IPS-18a (cell line): ENCODE results near the gene PDZRN3.

Experiments used
- H3K27ac ChIP-seq: one replicate; pipeline ENCODE4 v1.5.1; 2013; ENCODE audit warnings: low read length
- H3K27me3 ChIP-seq: one replicate; pipeline ENCODE4 v1.6.1; 2013; ENCODE audit warnings: mild to moderate bottlenecking, low read length; ENCODE audit not compliant: control insufficient read depth, insufficient read depth
- H3K36me3 ChIP-seq: one replicate; pipeline ENCODE4 v1.6.1; 2013; ENCODE audit warnings: low read depth, low read length; ENCODE audit not compliant: control insufficient read depth
- H3K4me1 ChIP-seq: one replicate; pipeline ENCODE4 v1.6.1; 2013; ENCODE audit warnings: low read depth, low read length; ENCODE audit not compliant: control insufficient read depth
- H3K4me3 ChIP-seq: one replicate; pipeline ENCODE4 v1.5.1; 2013; ENCODE audit warnings: low read length
- H3K9ac ChIP-seq: one replicate; pipeline ENCODE4 v1.6.1; 2013; ENCODE audit warnings: mild to moderate bottlenecking, low read length, moderate library complexity
- H3K9me3 ChIP-seq: one replicate; pipeline ENCODE4 v1.6.1; 2013; ENCODE audit warnings: low read depth, low read length; ENCODE audit not compliant: control insufficient read depth

The PDZRN3 gene

DNA sequence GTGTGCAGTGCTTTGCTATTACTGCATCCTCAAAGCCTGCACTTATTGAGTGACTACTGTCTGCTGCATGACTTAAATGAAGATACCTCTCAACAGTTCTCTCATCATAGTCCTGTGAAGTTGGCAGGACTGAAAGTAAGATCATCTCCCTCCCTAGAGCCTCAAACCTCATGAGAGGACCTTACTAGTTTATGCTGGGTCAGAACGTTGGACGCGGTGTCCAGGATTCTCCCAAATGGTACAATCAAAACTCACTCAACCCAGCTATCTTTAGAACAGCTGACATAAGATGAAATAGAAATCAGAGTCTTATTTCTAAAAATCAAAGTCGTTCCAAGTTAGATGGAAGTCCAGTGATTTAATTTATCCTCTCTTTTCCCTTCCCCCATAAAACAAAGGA, 219.7 kb downstream of the PDZRN3 start:
- H3K27me3 ChIP-seq, result no peaks in the 10 kb centered on the region
- no peaks in the 10 kb centered on the region for H3K9me3 ChIP-seq
- H3K36me3 ChIP-seq, result no peaks in the 10 kb centered on the region
- no peak overlapping the region for H3K27ac ChIP-seq
- peaks cover 8% of the 10 kb centered on the region for H3K4me1 ChIP-seq
- H3K9ac ChIP-seq, result no peak overlapping the region
- no peak overlapping the region for H3K4me3 ChIP-seq

- Histone ChIP-seq H3K27me3 (no peaks in the 10 kb centered on the region), H3K9ac (no peak overlapping the region), H3K4me3 (no peak overlapping the region), H3K4me1 (peaks cover 8% of the 10 kb centered on the region), H3K9me3 (no peaks in the 10 kb centered on the region), H3K27ac (no peak overlapping the region), H3K36me3 (no peaks in the 10 kb centered on the region)
Measured at GRCh38 chr3:73404435-73404834, 220.3 kb downstream of the PDZRN3 start.

- H3K9ac ChIP-seq, result no peak overlapping the region
- no peaks in the 10 kb centered on the region for H3K9me3 ChIP-seq
- H3K36me3 ChIP-seq, result no peaks in the 10 kb centered on the region
- no peaks in the 10 kb centered on the region for H3K27me3 ChIP-seq
- H3K27ac ChIP-seq, result no peak overlapping the region
- H3K4me3 ChIP-seq, result no peak overlapping the region
- peaks cover 8% of the 10 kb centered on the region for H3K4me1 ChIP-seq
Measured at GRCh38 chr3:73403444-73403843, 221.3 kb downstream of the PDZRN3 start.

DNA sequence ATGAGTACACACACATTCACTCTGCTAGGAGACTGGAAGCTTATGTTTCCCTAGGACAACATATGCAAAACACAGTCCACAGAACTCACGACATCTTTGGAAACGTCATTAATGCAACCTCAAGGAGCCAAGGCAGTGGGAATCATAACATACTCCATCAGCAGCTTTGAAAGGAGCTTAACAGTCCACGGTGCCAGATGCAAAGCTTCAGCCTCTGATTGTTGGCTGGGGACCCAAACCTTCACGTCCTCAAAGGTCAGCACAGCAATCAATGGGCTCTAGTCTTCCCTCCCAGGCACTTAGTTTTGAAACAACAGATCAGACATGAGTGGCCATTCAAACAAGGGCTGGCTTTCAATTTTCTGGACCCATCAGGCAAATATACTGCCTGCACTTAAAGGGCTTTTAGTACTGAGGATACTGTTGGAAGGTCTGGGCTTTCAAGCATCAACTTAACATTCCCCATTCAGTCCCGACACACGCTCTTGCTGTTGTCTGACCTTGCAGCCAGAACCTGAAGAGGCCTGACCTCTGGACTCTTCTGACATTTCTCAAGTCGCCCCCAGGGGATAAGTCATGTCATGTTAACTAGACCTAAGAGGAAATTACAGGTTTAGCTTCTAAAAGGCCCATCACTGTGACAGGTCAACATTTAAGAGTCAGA, 223.0 kb downstream of the PDZRN3 start:
- Histone ChIP-seq H3K36me3 (no peaks in the 10 kb centered on the region), H3K9me3 (no peaks in the 10 kb centered on the region), H3K4me3 (no peak overlapping the region), H3K27ac (no peak overlapping the region), H3K9ac (no peak overlapping the region), H3K27me3 (no peaks in the 10 kb centered on the region), H3K4me1 (peaks cover 8% of the 10 kb centered on the region)

DNA sequence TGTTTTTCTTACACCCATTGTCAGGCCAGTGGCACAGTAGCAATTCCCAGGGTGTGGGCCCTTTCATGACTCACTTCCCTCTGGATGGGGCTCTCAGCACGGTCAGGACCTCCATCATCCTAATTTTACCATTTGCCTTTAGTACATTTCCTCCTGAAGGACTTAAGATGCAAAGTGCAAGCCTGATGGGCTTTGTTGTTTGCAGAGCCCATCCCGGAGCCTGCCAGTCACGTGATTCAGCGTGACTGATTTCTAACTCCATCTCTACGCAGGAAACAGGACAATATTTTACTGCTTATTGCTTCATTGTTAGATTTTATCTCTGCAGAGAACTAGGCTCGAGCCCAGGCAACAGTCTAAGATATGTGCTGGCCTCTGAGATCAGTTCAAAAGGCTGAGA, 223.7 kb downstream of the PDZRN3 start:
- Histone ChIP-seq H3K36me3 (no peaks in the 10 kb centered on the region), H3K27me3 (no peaks in the 10 kb centered on the region), H3K4me3 (no peak overlapping the region), H3K9ac (no peak overlapping the region), H3K27ac (no peak overlapping the region), H3K4me1 (peaks cover 8% of the 10 kb centered on the region), H3K9me3 (no peaks in the 10 kb centered on the region)

GRCh38 chr3:73399666-73400253, 225.0 kb downstream of the PDZRN3 start:
- Histone ChIP-seq H3K4me1 (peaks cover 7% of the 10 kb centered on the region), H3K9me3 (no peaks in the 10 kb centered on the region), H3K9ac (no peak overlapping the region), H3K36me3 (no peaks in the 10 kb centered on the region), H3K27ac (no peak overlapping the region), H3K27me3 (no peaks in the 10 kb centered on the region), H3K4me3 (no peak overlapping the region)

DNA sequence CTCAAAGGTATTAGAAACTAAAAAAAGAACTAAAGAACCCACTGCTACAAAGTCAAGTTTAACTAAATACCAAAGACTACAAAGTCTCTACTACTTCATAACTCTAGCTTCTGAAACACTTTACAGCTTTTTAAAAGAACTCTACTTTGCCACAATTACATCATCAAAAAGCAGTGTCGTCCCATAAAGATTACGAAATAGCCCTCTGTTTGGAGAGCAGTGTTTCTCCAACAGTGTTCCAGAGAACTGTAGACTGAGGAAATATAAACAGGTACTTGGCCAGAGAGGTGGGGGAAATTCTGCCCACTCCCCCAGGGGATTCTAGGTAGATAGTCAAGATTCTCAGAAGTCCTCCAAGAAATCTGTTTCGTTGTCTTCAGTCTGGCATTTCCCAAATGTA, 225.6 kb downstream of the PDZRN3 start:
- no peak overlapping the region for H3K9ac ChIP-seq
- H3K36me3 ChIP-seq, result no peaks in the 10 kb centered on the region
- no peak overlapping the region for H3K4me3 ChIP-seq
- H3K9me3 ChIP-seq, result no peaks in the 10 kb centered on the region
- no peaks in the 10 kb centered on the region for H3K27me3 ChIP-seq
- no peak overlapping the region for H3K27ac ChIP-seq
- peaks cover under 1% of the 10 kb centered on the region for H3K4me1 ChIP-seq

GRCh38 chr3:73398084-73398483, 226.7 kb downstream of the PDZRN3 start:
- Histone ChIP-seq H3K27me3 (no peaks in the 10 kb centered on the region), H3K27ac (no peak overlapping the region), H3K4me3 (no peak overlapping the region), H3K9me3 (no peaks in the 10 kb centered on the region), H3K4me1 (no peaks in the 10 kb centered on the region), H3K9ac (no peak overlapping the region), H3K36me3 (no peaks in the 10 kb centered on the region)

GRCh38 chr3:73394240-73394639, 230.5 kb downstream of the PDZRN3 start:
- H3K36me3 ChIP-seq, result no peaks in the 10 kb centered on the region
- no peaks in the 10 kb centered on the region for H3K9me3 ChIP-seq
- H3K27ac ChIP-seq, result no peak overlapping the region
- no peak overlapping the region for H3K4me3 ChIP-seq
- no peaks in the 10 kb centered on the region for H3K4me1 ChIP-seq
- H3K27me3 ChIP-seq, result no peaks in the 10 kb centered on the region
- no peak overlapping the region for H3K9ac ChIP-seq

DNA sequence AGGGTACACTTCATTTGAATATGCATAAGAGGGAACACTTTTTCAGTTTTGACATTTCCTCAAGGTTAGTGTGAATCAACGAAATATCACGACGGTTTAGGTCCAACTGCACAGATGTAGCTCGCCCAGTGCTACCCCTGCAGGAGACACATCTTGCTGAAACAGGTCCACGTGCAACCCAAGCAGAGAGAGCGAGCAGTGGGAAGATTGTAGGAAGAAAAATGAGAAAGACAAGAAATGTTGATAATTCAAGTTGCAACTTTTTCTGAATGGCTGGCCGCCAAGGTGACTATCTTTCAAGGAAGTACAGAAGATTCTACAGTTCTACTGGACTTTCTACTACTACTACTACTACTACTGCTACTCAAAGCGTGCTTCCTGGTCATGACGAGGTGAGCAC, 231.7 kb downstream of the PDZRN3 start:
- Histone ChIP-seq H3K27me3 (no peaks in the 10 kb centered on the region), H3K4me3 (no peak overlapping the region), H3K4me1 (no peaks in the 10 kb centered on the region), H3K9ac (no peak overlapping the region), H3K36me3 (no peaks in the 10 kb centered on the region), H3K27ac (no peak overlapping the region), H3K9me3 (no peaks in the 10 kb centered on the region)

DNA sequence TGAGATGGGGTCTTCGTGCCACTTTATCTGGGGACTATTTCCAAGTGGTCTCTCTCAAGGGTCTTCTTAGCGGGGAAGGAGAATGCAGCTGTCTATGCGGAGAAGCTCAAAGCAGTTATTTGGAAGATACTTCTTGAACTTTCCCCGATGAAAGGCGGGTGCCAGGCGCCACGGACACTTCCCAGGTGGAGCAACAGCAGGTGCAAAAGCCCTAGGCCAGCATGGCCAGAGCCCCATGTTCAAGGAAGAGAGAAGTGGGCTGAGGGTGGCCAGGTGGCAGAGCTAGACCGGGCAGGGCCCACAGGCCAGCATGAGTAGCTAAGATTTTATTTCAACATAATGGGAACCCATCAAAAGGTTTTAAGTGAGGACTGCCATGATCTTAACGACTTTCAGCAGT, 232.8 kb downstream of the PDZRN3 start:
- Histone ChIP-seq H3K36me3 (no peaks in the 10 kb centered on the region), H3K4me3 (no peak overlapping the region), H3K9me3 (no peaks in the 10 kb centered on the region), H3K27ac (no peak overlapping the region), H3K4me1 (no peaks in the 10 kb centered on the region), H3K9ac (no peak overlapping the region), H3K27me3 (no peaks in the 10 kb centered on the region)

- no peak overlapping the region for H3K27ac ChIP-seq
- no peaks in the 10 kb centered on the region for H3K9me3 ChIP-seq
- no peak overlapping the region for H3K9ac ChIP-seq
- H3K27me3 ChIP-seq, result no peaks in the 10 kb centered on the region
- no peak overlapping the region for H3K4me3 ChIP-seq
- H3K36me3 ChIP-seq, result no peaks in the 10 kb centered on the region
- no peaks in the 10 kb centered on the region for H3K4me1 ChIP-seq
Measured at GRCh38 chr3:73389928-73390327, 234.8 kb downstream of the PDZRN3 start.
